ENCODE results near the gene CHID1.

The CHID1 gene

GRCh38 chr11:820655-821511 lies 89.7 kb downstream of the CHID1 start:
- no peaks in the 10 kb centered on the region for H3K36me3 ChIP-seq (ENCODE audit: low read length)
- no peaks in the 10 kb centered on the region for H3K9me2 ChIP-seq (replicated peaks; ENCODE audit: insufficient read depth, low read length)
- no peaks in the 10 kb centered on the region for H3K27me3 ChIP-seq (ENCODE audit: low read length)
- TF ChIP-seq EZH2phosphoT487 (conservative IDR thresholded peaks at IDR 0.05; ENCODE audit: low read length), result no peak
- no peak for TF ChIP-seq CTCF (IDR thresholded peaks at IDR 0.05; ENCODE audit: insufficient read depth, low read length, poor library complexity, severe bottlenecking)
- H3K4me3 ChIP-seq (ENCODE audit: insufficient read depth, low read length, poor library complexity, severe bottlenecking), result peak overlapping the region; percentile 61
- H3K27ac ChIP-seq (ENCODE audit: low read depth, low read length), result no peak overlapping the region
- no peaks in the 10 kb centered on the region for H3K79me2 ChIP-seq (ENCODE audit: insufficient read depth, low read length)
- peak overlapping the region; percentile 59 for H3K4me2 ChIP-seq (ENCODE audit: low read depth, low read length, poor library complexity, severe bottlenecking)
- H3K9me3 ChIP-seq (ENCODE audit: insufficient read depth, low read length), result no peaks in the 10 kb centered on the region
- peak overlapping the region; percentile 61 for H3K9ac ChIP-seq (ENCODE audit: low read length)
- H2AFZ ChIP-seq (ENCODE audit: low read depth, low read length, severe bottlenecking), result no peak overlapping the region
- no peaks in the 10 kb centered on the region; the same call in 1 of the 2 replicates for H3F3A ChIP-seq (ENCODE audit: insufficient read depth)
- no peaks in the 10 kb centered on the region; the same call in 1 of the 2 replicates for H4K20me1 ChIP-seq (ENCODE audit: low read depth, low read length)

- H4K20me1 ChIP-seq (ENCODE audit: low read depth, low read length), result no peaks in the 10 kb centered on the region; the same call in 1 of the 2 replicates
- no peaks in the 10 kb centered on the region; the same call in 1 of the 2 replicates for H3F3A ChIP-seq (ENCODE audit: insufficient read depth)
- no peaks in the 10 kb centered on the region for H3K79me2 ChIP-seq (ENCODE audit: insufficient read depth, low read length)
- peak overlapping the region; percentile 59 for H3K4me2 ChIP-seq (ENCODE audit: low read depth, low read length, poor library complexity, severe bottlenecking)
- peak overlapping the region; percentile 61 for H3K4me3 ChIP-seq (ENCODE audit: insufficient read depth, low read length, poor library complexity, severe bottlenecking)
- peak overlapping the region; percentile 42 for H2AFZ ChIP-seq (ENCODE audit: low read depth, low read length, severe bottlenecking)
- H3K27me3 ChIP-seq (ENCODE audit: low read length), result no peaks in the 10 kb centered on the region
- TF ChIP-seq CTCF (IDR thresholded peaks at IDR 0.05; ENCODE audit: insufficient read depth, low read length, poor library complexity, severe bottlenecking), result no peak
- TF ChIP-seq EZH2phosphoT487 (conservative IDR thresholded peaks at IDR 0.05; ENCODE audit: low read length), result no peak
- H3K9me3 ChIP-seq (ENCODE audit: insufficient read depth, low read length), result no peaks in the 10 kb centered on the region
- no peaks in the 10 kb centered on the region for H3K36me3 ChIP-seq (ENCODE audit: low read length)
- peak overlapping the region; percentile 61 for H3K9ac ChIP-seq (ENCODE audit: low read length)
- no peaks in the 10 kb centered on the region for H3K9me2 ChIP-seq (replicated peaks; ENCODE audit: insufficient read depth, low read length)
- H3K27ac ChIP-seq (ENCODE audit: low read depth, low read length), result peak overlapping the region; percentile 34; the same call in 1 of the 2 replicates
Observed at GRCh38 chr11:819943-820649, 90.5 kb downstream of the CHID1 start.

GRCh38 chr11:819129-819931 lies 91.3 kb downstream of the CHID1 start:
- no peaks in the 10 kb centered on the region; the same call in 1 of the 2 replicates for H4K20me1 ChIP-seq (ENCODE audit: low read depth, low read length)
- no peaks in the 10 kb centered on the region for H3K79me2 ChIP-seq (ENCODE audit: insufficient read depth, low read length)
- H3F3A ChIP-seq (ENCODE audit: insufficient read depth), result no peaks in the 10 kb centered on the region; the same call in 1 of the 2 replicates
- no peaks in the 10 kb centered on the region for H3K9me3 ChIP-seq (ENCODE audit: insufficient read depth, low read length)
- H3K36me3 ChIP-seq (ENCODE audit: low read length), result no peaks in the 10 kb centered on the region
- peak overlapping the region; percentile 61 for H3K9ac ChIP-seq (ENCODE audit: low read length)
- TF ChIP-seq CTCF (IDR thresholded peaks at IDR 0.05; ENCODE audit: insufficient read depth, low read length, poor library complexity, severe bottlenecking) (no peak), EZH2phosphoT487 (conservative IDR thresholded peaks at IDR 0.05; ENCODE audit: low read length) (no peak)
- no peaks in the 10 kb centered on the region for H3K27me3 ChIP-seq (ENCODE audit: low read length)
- H2AFZ ChIP-seq (ENCODE audit: low read depth, low read length, severe bottlenecking), result peak overlapping the region; percentile 49
- peak overlapping the region; percentile 59 for H3K4me2 ChIP-seq (ENCODE audit: low read depth, low read length, poor library complexity, severe bottlenecking)
- H3K27ac ChIP-seq (ENCODE audit: low read depth, low read length), result peak overlapping the region; percentile 34; the same call in 1 of the 2 replicates
- H3K9me2 ChIP-seq (replicated peaks; ENCODE audit: insufficient read depth, low read length), result no peaks in the 10 kb centered on the region
- H3K4me3 ChIP-seq (ENCODE audit: insufficient read depth, low read length, poor library complexity, severe bottlenecking), result peak overlapping the region; percentile 61
